HEK293T (cell line): ENCODE data around the gene SLC20A1.

ENCODE experiments used
- CTCF ChIA-PET: fragments of 350-600 bp; formaldehyde crosslinking; extraction: SDS; loops from one replicate; lab custom pipeline; 2021; ENCODE audit warnings: antibody characterized with exemption, inconsistent platforms; lab: Yijun Ruan, JAX
- POLR2A ChIA-PET: fragments of 350-600 bp; formaldehyde crosslinking; extraction: SDS; loops from one replicate; lab custom pipeline; 2020; ENCODE audit warnings: antibody characterized with exemption, inconsistent platforms; lab: Yijun Ruan, JAX
- DNase-seq: peaks from one replicate; pipeline ENCODE4 v3.0.0; 2012; ENCODE audit warnings: mixed read lengths; ENCODE audit errors: extremely low spot score
- ARNT ChIP-seq: fragments of 450-650 bp; IDR thresholded peaks from 2 replicates; pipeline ENCODE4 v1.6.1; 2017; ENCODE audit warnings: mild to moderate bottlenecking
- BHLHE40 ChIP-seq: fragments of 450-650 bp; IDR thresholded peaks from 2 replicates; pipeline ENCODE4 v1.6.1; 2016; ENCODE audit warnings: mild to moderate bottlenecking, moderate library complexity, borderline replicate concordance
- CTBP1 ChIP-seq: fragments of 450-650 bp; IDR thresholded peaks from 2 replicates; pipeline ENCODE4 v1.6.1; 2016; ENCODE audit warnings: borderline replicate concordance
- ELF4 ChIP-seq: fragments of 450-650 bp; IDR thresholded peaks from 2 replicates; pipeline ENCODE4 v1.6.1; 2017; ENCODE audit warnings: antibody characterized with exemption
- FOXA1 ChIP-seq: fragments of 450-650 bp; IDR thresholded peaks from 2 replicates; pipeline ENCODE4 v1.6.1; 2016; ENCODE audit warnings: mild to moderate bottlenecking
- FOXK2 ChIP-seq: fragments of 450-650 bp; IDR thresholded peaks from 2 replicates; pipeline ENCODE4 v1.6.1; 2016; ENCODE audit warnings: mild to moderate bottlenecking
- FOXM1 ChIP-seq: fragments of 450-650 bp; IDR thresholded peaks from 2 replicates; pipeline ENCODE4 v1.6.1; 2017; ENCODE audit warnings: mild to moderate bottlenecking, borderline replicate concordance
- HDGF ChIP-seq: fragments of 450-650 bp; IDR thresholded peaks from 2 replicates; pipeline ENCODE4 v1.6.1; 2017; ENCODE audit warnings: antibody characterized with exemption, borderline replicate concordance
- L3MBTL2 ChIP-seq: fragments of 450-650 bp; conservative IDR thresholded peaks from 2 replicates; pipeline ENCODE4 v1.6.1; 2016; ENCODE audit warnings: mild to moderate bottlenecking
- LEF1 ChIP-seq: fragments of 450-650 bp; IDR thresholded peaks from 2 replicates; pipeline ENCODE4 v1.6.1; 2017; ENCODE audit warnings: mild to moderate bottlenecking, borderline replicate concordance
- NFRKB ChIP-seq: fragments of 450-650 bp; IDR thresholded peaks from 2 replicates; pipeline ENCODE4 v1.6.1; 2016; ENCODE audit warnings: mild to moderate bottlenecking, moderate library complexity
- SP1 ChIP-seq: fragments of 450-650 bp; IDR thresholded peaks from 2 replicates; pipeline ENCODE4 v1.6.1; 2017
- SUZ12 ChIP-seq: fragments of 450-650 bp; IDR thresholded peaks from 2 replicates; pipeline ENCODE4 v1.6.1; 2016; ENCODE audit warnings: mild to moderate bottlenecking
- TARDBP ChIP-seq: fragments of 450-650 bp; IDR thresholded peaks from 2 replicates; pipeline ENCODE4 v1.6.1; 2016
- ZNF384 ChIP-seq: fragments of 450-650 bp; IDR thresholded peaks from 2 replicates; pipeline ENCODE4 v1.6.1; 2016
- TF ChIP-seq, protein P1 (sequence below): fragments of 450-650 bp; IDR thresholded peaks from 2 replicates; pipeline ENCODE4 v1.6.1; 2016

SLC20A1 gene

DNA sequence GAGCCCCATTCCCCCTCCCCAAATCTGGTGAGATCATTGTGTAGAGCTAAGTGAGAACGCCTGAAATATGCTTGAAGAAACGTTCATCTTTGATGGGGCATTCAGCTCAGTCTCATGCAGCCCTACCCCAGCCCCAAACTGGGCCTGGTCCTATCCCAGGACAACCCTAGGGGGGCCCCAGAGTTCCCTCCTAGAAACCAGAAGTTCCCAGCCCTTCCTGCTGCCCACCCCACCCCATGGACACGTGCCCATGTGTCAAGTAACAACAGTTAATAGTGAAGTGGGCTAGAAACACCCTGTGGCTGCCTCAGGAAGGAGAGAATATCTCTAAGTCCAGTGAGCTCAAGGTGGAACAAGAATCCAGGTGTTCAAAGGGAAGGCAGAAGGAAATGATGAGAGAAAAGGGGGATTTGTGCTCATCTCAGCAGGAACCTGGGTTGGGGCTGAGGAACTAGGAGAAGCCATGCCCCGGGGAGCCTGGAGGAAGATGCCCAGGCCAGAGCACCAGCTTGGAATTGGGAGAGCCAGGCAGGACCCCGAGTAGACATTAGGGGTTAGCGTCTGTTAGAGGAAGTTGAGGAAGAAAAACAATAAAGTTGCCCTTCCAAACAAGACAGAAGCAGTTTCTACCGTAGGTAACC is 20.1 kb upstream of the SLC20A1 start:
- DNase-seq, result no peak
- ChIA-PET CTCF (interaction anchor here (1.1 to 10.6 kb wide), 5 partner anchors 25 to 101 kb away, joined by 3 to 92 read pairs (median 4); no protein-coding TSS in a partner anchor), POLR2A (interaction anchor here (1.1 kb wide), 1 partner anchor 20 kb away, joined by 3 read pairs; no protein-coding TSS in a partner anchor)
- TF ChIP-seq TARDBP (no peak), FOXK2 (no peak), HDGF (no peak), NFRKB (no peak), LEF1 (no peak), SUZ12 (no peak)
- TF ChIP-seq, protein P1, sequence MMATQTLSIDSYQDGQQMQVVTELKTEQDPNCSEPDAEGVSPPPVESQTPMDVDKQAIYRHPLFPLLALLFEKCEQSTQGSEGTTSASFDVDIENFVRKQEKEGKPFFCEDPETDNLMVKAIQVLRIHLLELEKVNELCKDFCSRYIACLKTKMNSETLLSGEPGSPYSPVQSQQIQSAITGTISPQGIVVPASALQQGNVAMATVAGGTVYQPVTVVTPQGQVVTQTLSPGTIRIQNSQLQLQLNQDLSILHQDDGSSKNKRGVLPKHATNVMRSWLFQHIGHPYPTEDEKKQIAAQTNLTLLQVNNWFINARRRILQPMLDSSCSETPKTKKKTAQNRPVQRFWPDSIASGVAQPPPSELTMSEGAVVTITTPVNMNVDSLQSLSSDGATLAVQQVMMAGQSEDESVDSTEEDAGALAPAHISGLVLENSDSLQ, result no peak

DNA sequence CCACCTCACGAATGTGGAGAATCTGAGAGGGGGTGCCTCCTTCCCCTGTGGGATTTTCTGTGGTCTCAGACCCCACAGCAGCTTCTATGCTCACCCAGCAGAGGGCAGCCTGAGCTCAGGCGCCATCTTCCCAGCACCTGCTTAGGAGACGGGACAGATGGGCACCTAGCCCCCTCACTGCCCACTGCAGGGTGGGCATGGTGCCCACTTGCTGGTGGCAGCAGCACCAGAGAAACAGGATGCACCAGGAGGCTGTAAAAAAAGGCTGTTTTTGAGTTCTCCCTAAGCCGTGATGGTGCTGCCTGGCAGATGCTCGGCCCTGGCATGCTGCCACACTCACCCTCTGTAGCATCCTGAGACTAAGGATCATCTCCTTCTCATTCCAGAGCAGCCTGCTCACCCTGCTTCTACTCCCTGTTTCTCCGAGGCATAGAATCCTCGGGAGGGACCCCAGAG is 19.1 kb upstream of the SLC20A1 start:
- peak; percentile 68 for DNase-seq
- TF ChIP-seq SUZ12 (no peak), FOXM1 (no peak)
- POLR2A ChIA-PET, result interaction anchor here (2.6 kb wide), 1 partner anchor 19 kb away, joined by 14 read pairs; the partner anchor contains the start of gene SLC20A1
- CTCF ChIA-PET, result interaction anchor here (0.6 to 10.6 kb wide), 9 partner anchors 15 to 484 kb away, joined by 3 to 92 read pairs (median 4); partner anchors contain the start of gene SLC20A1

DNA sequence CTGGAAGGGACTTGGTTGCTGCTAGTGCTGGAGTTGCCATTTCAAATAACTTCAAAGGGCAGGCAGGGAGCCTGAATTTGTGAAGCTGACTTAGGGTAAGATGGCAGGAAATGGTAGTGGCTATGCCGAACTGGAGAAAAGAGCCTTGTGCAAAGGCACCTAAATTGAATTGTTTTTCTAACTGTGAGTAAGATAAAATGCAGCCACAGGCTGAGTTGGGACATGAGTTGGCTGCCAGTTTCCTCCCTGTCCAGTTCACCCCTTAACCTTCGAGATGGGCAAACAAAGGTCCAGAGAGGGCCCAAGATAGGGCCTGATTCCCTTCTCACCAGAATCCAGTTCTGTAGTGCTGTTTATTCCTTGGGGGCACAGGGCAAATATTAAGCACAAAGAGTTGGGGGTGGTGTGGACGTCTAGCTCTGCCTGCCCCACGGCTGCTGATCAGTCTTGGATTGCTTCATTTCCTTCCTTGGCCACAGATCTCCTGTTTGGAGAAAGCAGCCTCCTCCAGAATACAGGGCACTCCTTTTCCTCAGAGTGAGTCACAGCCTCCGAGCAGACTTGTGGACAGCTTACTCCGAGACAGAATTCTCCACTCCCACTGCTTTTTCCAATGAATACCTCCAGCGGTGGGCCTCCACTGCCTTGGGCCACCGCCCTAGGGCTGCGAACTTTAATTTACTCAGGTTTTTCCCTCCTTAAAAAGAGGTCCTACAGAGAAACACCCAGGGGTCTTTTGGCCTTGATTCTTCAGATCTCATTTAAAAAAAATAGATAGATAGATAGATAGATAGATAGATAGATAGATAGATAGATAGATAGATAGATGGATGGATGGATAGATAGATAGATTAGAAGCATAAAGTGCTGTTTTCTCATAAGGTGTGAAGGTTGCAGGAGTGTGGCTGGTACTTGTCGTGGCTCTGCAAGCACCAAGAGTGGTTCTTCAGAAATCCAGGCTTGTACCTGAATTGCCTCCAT is 18.4 kb upstream of the SLC20A1 start:
- no peak for DNase-seq
- ChIA-PET POLR2A (interaction anchor here (2.6 kb wide), 1 partner anchor 19 kb away, joined by 14 read pairs; the partner anchor contains the start of gene SLC20A1), CTCF (interaction anchor here (0.6 to 10.6 kb wide), 12 partner anchors 15 to 483 kb away, joined by 3 to 92 read pairs (median 4); partner anchors contain the start of gene SLC20A1)
- TF ChIP-seq HDGF (no peak), FOXA1 (no peak), FOXM1 (no peak), ZNF384 (no peak), ARNT (no peak)

DNA sequence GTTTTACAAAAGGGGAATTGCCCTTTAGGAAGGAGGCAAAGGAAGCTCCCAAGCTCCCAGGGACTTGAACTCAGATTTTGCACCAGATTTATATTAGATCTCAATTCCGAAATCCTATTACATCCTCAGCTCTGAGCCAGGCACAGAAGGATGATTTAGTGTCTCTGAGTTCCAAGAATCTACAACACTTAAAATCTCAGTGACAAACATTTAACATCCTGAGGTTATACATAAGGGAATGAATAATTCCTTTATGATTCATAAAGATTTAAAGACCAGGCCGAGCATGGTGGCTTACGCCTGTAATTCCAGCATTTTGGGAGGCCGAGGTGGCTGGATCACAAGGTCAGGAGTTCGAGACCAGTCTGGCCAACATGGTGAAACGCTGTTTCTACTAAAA is 16.5 kb upstream of the SLC20A1 start:
- POLR2A ChIA-PET, result interaction anchor here (0.7 kb wide), 1 partner anchor 16 kb away, joined by 4 read pairs; the partner anchor contains the start of gene SLC20A1
- CTCF ChIA-PET, result interaction anchor here (0.7 to 10.6 kb wide), 4 partner anchors 16 to 312 kb away, joined by 4 to 92 read pairs (median 6); partner anchors contain the start of gene SLC20A1
- TF ChIP-seq L3MBTL2 (no peak), HDGF (no peak), SP1 (no peak), FOXA1 (no peak), ARNT (no peak), ELF4 (no peak), ZNF384 (no peak), SUZ12 (no peak), FOXM1 (no peak), TARDBP (no peak), LEF1 (no peak), BHLHE40 (no peak), FOXK2 (no peak), NFRKB (no peak), CTBP1 (no peak)
- TF ChIP-seq, protein P1, result no peak

DNA sequence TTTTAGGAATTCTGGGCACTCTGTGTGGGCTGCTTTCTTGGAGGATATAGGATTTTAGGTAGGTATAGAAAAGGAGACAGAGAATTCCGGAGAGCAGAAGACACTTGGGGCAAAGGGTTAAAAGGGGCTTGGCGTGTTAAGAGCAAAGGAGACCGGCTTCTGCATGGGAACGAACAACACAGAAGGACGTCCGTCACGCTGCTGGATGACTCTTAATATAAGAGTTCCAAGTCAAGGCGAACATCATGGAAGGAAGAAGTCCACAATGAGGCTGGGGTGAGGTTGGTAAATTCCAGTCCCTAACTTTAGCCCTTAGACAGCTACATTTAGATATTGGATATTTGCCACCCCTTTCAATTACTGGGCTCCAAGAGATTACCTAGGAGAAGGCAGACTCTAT is 15.9 kb upstream of the SLC20A1 start:
- ChIA-PET POLR2A (interaction anchor here (0.7 kb wide), 1 partner anchor 15 kb away, joined by 4 read pairs; the partner anchor contains the start of gene SLC20A1), CTCF (interaction anchor here (10.6 kb wide), 1 partner anchor 96 kb away, joined by 92 read pairs; no protein-coding TSS in a partner anchor)
- no peak for DNase-seq
- TF ChIP-seq BHLHE40, result no peak
- TF ChIP-seq TARDBP, result no peak
- no peak for TF ChIP-seq L3MBTL2
- TF ChIP-seq FOXK2, result no peak
- no peak for TF ChIP-seq SP1
- no peak for TF ChIP-seq HDGF
- no peak for TF ChIP-seq ELF4
- TF ChIP-seq SUZ12, result no peak
- TF ChIP-seq, protein P1, result no peak
- no peak for TF ChIP-seq NFRKB
- no peak for TF ChIP-seq ARNT
- TF ChIP-seq FOXM1, result no peak

More for the DNA sequence above, 16.5 kb upstream of the SLC20A1 start:
- DNase-seq, result no peak
